GM10248 (cell line): ENCODE results near the gene AIF1L.

Experiments
- CTCF ChIA-PET: fragments of 300-600 bp; sonication (Branson Sonifier 250); formaldehyde crosslinking; extraction: SDS; loops from one replicate; lab custom pipeline; 2021; ENCODE audit warnings: antibody characterized with exemption; lab: Yijun Ruan, JAX
- POLR2A ChIA-PET: fragments of 350-650 bp; sonication (Branson Sonifier 250); formaldehyde crosslinking; extraction: SDS; loops from one replicate; lab custom pipeline; 2020; ENCODE audit warnings: antibody characterized with exemption; lab: Yijun Ruan, JAX
- DNase-seq: peaks from one replicate; pipeline ENCODE4 v3.0.0; 2012; ENCODE audit errors: extremely low spot score
- CTCF ChIP-seq: IDR thresholded peaks from 2 replicates; pipeline ENCODE4 v1.5.1; 2012; ENCODE audit warnings: mild to moderate bottlenecking, low read depth; ENCODE audit errors: extremely low read depth, missing control alignments, control extremely low read depth

The AIF1L gene

DNA sequence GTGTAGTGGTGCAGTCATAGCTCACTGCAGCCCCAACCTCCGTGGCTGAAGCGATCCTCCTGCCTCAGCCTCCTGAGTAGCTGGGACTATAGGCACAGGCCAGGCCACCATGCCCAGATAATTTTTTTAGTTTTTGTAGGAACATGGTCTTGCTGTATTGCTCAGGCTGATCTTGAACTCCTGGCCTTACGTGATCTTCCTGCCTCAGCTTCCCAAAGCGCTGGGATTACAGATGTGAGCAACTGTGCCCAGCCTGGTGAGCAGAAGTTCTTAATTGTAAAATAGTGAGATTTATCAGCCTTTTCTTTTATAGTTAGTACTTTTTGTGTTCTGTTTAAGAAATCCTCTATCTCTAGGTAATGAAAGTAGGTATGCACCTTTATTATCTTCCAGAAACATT, 71.6 kb downstream of the AIF1L start:
- CTCF ChIA-PET = interaction anchor here (1.4 to 4.6 kb wide), 3 partner anchors 9 to 168 kb away, joined by 3 to 23 read pairs (median 13); no protein-coding TSS in a partner anchor
- POLR2A ChIA-PET = no interaction called here

GRCh38 chr9:131169563-131170240, 73.4 kb downstream of the AIF1L start:
- ChIA-PET CTCF (interaction anchor here (0.8 to 4.0 kb wide), 2 partner anchors 9 to 167 kb away, joined by 3 to 13 read pairs; no protein-coding TSS in a partner anchor), POLR2A (no interaction called here)
- TF ChIP-seq CTCF = no peak

More for the DNA sequence above, 71.6 kb downstream of the AIF1L start:
- TF ChIP-seq CTCF = no peak
- DNase-seq = no peak

More at GRCh38 chr9:131169563-131170240, 73.4 kb downstream of the AIF1L start:
- DNase-seq = no peak
